Anterior cingulate cortex (tissue), 58 donors: ENCODE data around the gene KIAA1958.

ENCODE experiments used
- DNase-seq, 58 donors: peaks; one replicate each; lab custom pipeline; 2025; lab: John Stamatoyannopoulos, UW

Gene KIAA1958

GRCh38 chr9:112486221-112487007, at the start of gene KIAA1958:
KIAA1958 (plus strand) TSS chr9:112486827; CDS start chr9:112574081, 87,254 bp downstream.
- peak in 55 of 58 donors; percentile 13 to 83 (median 61) for DNase-seq

GRCh38 chr9:112437406-112437805, 49.2 kb upstream of the KIAA1958 start:
- DNase-seq: no peak

GRCh38 chr9:112439171-112439570, 47.5 kb upstream of the KIAA1958 start:
- no peak for DNase-seq

- DNase-seq: no peak
These were observed 46.8 kb upstream of the KIAA1958 start for GRCh38 chr9:112439825-112440224.

GRCh38 chr9:112443200-112443599, 43.4 kb upstream of the KIAA1958 start:
- peak in 2 of 58 donors; percentile 0 to 1 for DNase-seq

- no peak for DNase-seq
These were observed 43.0 kb upstream of the KIAA1958 start for GRCh38 chr9:112443636-112444035.

GRCh38 chr9:112445196-112445595, 41.4 kb upstream of the KIAA1958 start:
- DNase-seq: no peak

GRCh38 chr9:112446080-112446479, 40.5 kb upstream of the KIAA1958 start:
- no peak for DNase-seq

- DNase-seq: no peak
These were observed 40.1 kb upstream of the KIAA1958 start for GRCh38 chr9:112446526-112446925.

- DNase-seq: no peak
These were observed 39.3 kb upstream of the KIAA1958 start for GRCh38 chr9:112447283-112447761.

- no peak for DNase-seq
These were observed 23.8 kb upstream of the KIAA1958 start for GRCh38 chr9:112462855-112463254.

- DNase-seq: no peak
These were observed 21.3 kb upstream of the KIAA1958 start for GRCh38 chr9:112465352-112465751.

- DNase-seq: no peak
These were observed 13.6 kb upstream of the KIAA1958 start for GRCh38 chr9:112472996-112473395.

- no peak for DNase-seq
These were observed 12.6 kb upstream of the KIAA1958 start for GRCh38 chr9:112473986-112474385.

- no peak for DNase-seq
These were observed 11.3 kb upstream of the KIAA1958 start for GRCh38 chr9:112475318-112475717.

GRCh38 chr9:112477330-112477729, 9.3 kb upstream of the KIAA1958 start:
- DNase-seq: no peak

GRCh38 chr9:112479221-112479620, 7.4 kb upstream of the KIAA1958 start:
- DNase-seq: no peak

GRCh38 chr9:112484607-112485006, 2.0 kb upstream of the KIAA1958 start:
- no peak for DNase-seq

GRCh38 chr9:112485574-112485973, 1.1 kb upstream of the KIAA1958 start:
- no peak for DNase-seq

- peak in 41 of 58 donors; percentile 4 to 62 (median 45) for DNase-seq
These were observed 576 bp downstream of the KIAA1958 start for GRCh38 chr9:112487008-112487798.

- DNase-seq: peak in 1 of 58 donors; percentile 4
These were observed 1.2 kb downstream of the KIAA1958 start for GRCh38 chr9:112487799-112488340.
